T-helper 17 cell (primary cell): Measurements from ENCODE around the gene PIH1D2. TPM values are rescaled to one million over a fixed set of nuclear protein-coding genes. Genes with fewer than 3 reads are reported as not detected.
A peak's percentile ranks its signal among the peaks of the same experiment; 100 is the strongest.

Experiments used
- ATAC-seq: fragments of 150-1000 bp; cut with Tn5 transposase; 2 replicates; pipeline ENCODE4 v1.10.0; 2021; ENCODE audit warnings: mild to moderate bottlenecking, moderate library complexity
- DNase-seq, 3 donors: peaks; one replicate each; pipeline versions ENCODE4 v3.0.0 to v3.0.0-alpha.2; 2020 to 2021
- H3K9me3 ChIP-seq: one replicate; pipeline ENCODE4 v1.7.0; 2013; ENCODE audit warnings: low read length, mild to moderate bottlenecking; ENCODE audit not compliant: control insufficient read depth, poor library complexity, severe bottlenecking
- H3K27ac Mint-ChIP-seq: one replicate; pipeline ENCODE4 v1.8.0; 2022; ENCODE audit warnings: mild to moderate bottlenecking, moderate library complexity, mixed read lengths
- H3K27me3 Mint-ChIP-seq: one replicate; pipeline ENCODE4 v1.8.0; 2022; ENCODE audit warnings: mixed read lengths
- H3K36me3 Mint-ChIP-seq: one replicate; pipeline ENCODE4 v1.8.0; 2022; ENCODE audit warnings: low read depth, mixed read lengths
- H3K4me1 Mint-ChIP-seq: one replicate; pipeline ENCODE4 v1.8.0; 2022; ENCODE audit warnings: mild to moderate bottlenecking, mixed read lengths
- H3K4me3 Mint-ChIP-seq: one replicate; pipeline ENCODE4 v1.8.0; 2022; ENCODE audit warnings: mild to moderate bottlenecking, moderate library complexity, mixed read lengths
- total RNA-seq, 4 donors: library from RNA in 2 of 4; stranded (reverse) in 2 of 4; gene quantifications; one replicate each; pipeline ENCODE4 v1.2.3 and lab custom pipeline; 2022 to 2026

PIH1D2 gene
- under 1 TPM in 1 of 2 donors, not detected in 1; 0.23 TPM for total RNA-seq
- total RNA-seq (lab: John Stamatoyannopoulos, UW) = 0.75 to 1.0 reads per million in 2 donors

DNA sequence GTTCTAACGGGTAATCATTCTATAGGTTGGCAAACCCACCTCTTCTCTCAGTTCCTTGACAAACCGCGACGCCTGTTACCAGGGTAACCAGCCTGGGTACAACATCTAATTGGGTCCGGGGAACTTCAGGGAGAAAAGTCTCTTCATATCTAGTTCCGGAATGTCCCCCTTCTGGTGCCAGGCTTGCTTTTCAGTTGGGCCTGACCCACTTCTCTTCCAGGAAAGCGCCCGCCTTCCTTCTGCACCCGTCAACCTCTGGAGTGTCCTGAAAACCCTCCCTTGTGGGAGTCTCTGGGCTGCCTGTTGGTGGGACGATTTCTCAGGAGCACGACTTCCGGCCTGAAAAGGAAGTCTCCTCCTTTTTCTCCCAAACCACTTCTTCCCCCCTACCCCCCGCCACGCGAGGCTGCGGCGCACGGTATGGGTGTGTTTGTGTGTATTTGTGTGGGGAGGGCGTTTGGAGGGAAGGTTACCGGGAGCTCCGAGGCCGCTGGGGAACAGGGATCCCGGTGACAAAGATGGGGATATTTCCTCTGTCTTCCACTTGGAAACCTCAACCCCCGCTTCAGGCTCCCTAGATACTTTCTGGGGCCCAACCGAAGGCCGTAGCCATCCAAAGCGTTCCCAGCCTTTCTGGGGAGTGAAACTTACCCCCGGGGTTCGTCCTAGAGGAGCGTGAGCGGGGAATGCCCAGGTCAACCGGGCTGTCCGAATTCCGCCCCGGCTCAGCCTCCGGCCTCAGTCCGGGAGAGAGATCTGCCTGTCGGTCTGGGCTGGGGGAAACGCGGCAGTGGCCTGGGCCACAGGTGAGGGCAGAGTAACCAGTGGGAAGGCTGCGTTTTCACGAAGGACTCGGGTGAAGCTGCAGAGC is at the start of gene PIH1D2, which contains the start of gene NKAPD1:
TSS of gene PIH1D2 (minus strand) at position 77 of the 871 bp plus-strand sequence. CDS start 843 bp downstream, outside the sequence.
TSS of gene NKAPD1 (plus strand) at position 359 of the 871 bp plus-strand sequence. CDS start 1,276 bp downstream, outside the sequence.
- DNase-seq (peak; percentile 51 to 67 (median 62)), ATAC-seq (peak; percentile 91)
- no peaks in the 10 kb centered on the region for H3K9me3 ChIP-seq
- H3K4me3 Mint-ChIP-seq = peak within 1 kb of the TSS; percentile 95
- peak within 1 kb of the TSS; percentile 96 for H3K27ac Mint-ChIP-seq
- H3K4me1 Mint-ChIP-seq = peaks cover 28% of the 10 kb centered on the region
- H3K36me3 Mint-ChIP-seq = peaks cover 7% of the 10 kb centered on the region
- H3K27me3 Mint-ChIP-seq = peaks cover 6% of the 10 kb centered on the region

DNA sequence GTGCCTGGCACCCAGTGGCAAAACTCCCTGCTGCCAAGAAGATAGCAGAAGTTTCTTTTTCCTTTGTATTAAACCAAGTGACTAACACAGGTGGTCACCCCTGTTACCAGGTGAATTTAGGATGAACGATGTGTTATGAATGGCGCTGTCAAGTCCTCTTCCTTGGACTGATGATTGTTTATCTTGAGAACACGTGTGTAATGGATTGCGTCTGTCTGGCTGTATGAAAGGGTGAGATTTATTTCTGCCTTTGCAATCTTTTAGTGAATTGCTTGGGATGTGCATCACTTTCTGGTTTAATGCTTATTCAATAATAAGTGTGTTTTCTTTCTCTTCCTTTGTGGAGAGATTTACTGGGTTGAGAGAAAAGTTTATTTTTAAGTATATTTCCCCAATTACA is 49.3 kb upstream of the PIH1D2 start:
- H3K27me3 Mint-ChIP-seq = no peaks in the 10 kb centered on the region
- DNase-seq = no peak
- peaks cover 2% of the 10 kb centered on the region for H3K4me1 Mint-ChIP-seq
- H3K9me3 ChIP-seq = no peaks in the 10 kb centered on the region
- H3K36me3 Mint-ChIP-seq = peaks cover 2% of the 10 kb centered on the region
- ATAC-seq = no peak
- no peak overlapping the region for H3K27ac Mint-ChIP-seq
- H3K4me3 Mint-ChIP-seq = no peak overlapping the region

- H3K4me1 Mint-ChIP-seq = peaks cover 2% of the 10 kb centered on the region
- H3K9me3 ChIP-seq = no peaks in the 10 kb centered on the region
- DNase-seq (no peak), ATAC-seq (no peak)
- H3K27me3 Mint-ChIP-seq = no peaks in the 10 kb centered on the region
- peaks cover 1% of the 10 kb centered on the region for H3K36me3 Mint-ChIP-seq
- H3K4me3 Mint-ChIP-seq = no peak overlapping the region
- no peak overlapping the region for H3K27ac Mint-ChIP-seq
Observed at GRCh38 chr11:112121981-112122615, 48.3 kb upstream of the PIH1D2 start.

GRCh38 chr11:112118176-112118575 is 44.4 kb upstream of the PIH1D2 start:
- no peak overlapping the region for H3K4me3 Mint-ChIP-seq
- DNase-seq (no peak), ATAC-seq (no peak)
- H3K27ac Mint-ChIP-seq = no peak overlapping the region
- peaks cover 5% of the 10 kb centered on the region for H3K36me3 Mint-ChIP-seq
- H3K27me3 Mint-ChIP-seq = no peaks in the 10 kb centered on the region
- H3K9me3 ChIP-seq = no peaks in the 10 kb centered on the region
- H3K4me1 Mint-ChIP-seq = peaks cover 5% of the 10 kb centered on the region

DNA sequence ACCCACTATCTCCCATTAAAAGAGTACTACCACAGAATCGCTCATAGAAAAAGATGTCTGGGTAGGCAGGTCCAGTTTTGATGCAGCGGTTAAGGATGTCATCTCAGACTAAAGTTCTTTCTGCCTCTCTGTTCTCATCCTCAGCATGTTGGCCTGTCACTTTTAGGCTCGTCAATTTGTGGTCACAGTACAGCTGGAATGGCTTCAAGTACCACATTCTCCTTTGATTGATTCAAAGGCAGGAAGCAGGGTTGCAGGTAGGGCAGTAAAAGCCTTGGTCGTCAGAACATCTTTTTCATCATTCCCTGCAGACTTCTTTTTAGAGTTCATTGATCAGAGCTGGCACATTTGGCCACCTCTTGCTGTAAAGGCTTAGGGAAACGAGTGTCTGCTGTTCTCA is 41.6 kb upstream of the PIH1D2 start:
- no peak for ATAC-seq
- no peak overlapping the region for H3K27ac Mint-ChIP-seq

DNA sequence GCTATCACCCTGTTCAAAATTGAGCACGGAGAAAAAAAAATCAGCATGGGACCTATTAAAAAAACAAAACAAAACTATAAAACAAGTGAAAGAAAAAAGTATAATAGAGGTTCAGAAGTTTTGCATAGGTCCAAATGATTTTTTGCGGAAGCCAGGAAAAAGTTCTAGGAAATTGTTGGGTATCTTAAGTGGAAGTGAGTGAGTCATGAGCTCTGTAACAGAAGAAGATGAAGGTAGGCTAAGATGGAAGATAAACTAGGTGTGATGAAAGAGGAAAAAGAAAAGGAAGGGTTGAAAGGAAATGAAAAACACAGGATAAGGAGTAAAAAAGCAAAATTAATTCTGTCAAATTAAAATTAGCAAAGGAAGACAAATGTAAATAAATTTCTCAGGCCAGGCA is 40.6 kb upstream of the PIH1D2 start:
- no peak for DNase-seq
- H3K27me3 Mint-ChIP-seq = no peaks in the 10 kb centered on the region
- peak overlapping the region; percentile 74 for H3K27ac Mint-ChIP-seq
- no peak for ATAC-seq
- H3K4me3 Mint-ChIP-seq = no peak overlapping the region
- H3K9me3 ChIP-seq = no peaks in the 10 kb centered on the region
- peaks cover 5% of the 10 kb centered on the region for H3K36me3 Mint-ChIP-seq
- peaks cover 3% of the 10 kb centered on the region for H3K4me1 Mint-ChIP-seq

More for the DNA sequence above, 41.6 kb upstream of the PIH1D2 start:
- no peaks in the 10 kb centered on the region for H3K9me3 ChIP-seq
- Mint-ChIP-seq H3K4me1 (peaks cover 5% of the 10 kb centered on the region), H3K36me3 (peaks cover 5% of the 10 kb centered on the region), H3K4me3 (no peak overlapping the region), H3K27me3 (no peaks in the 10 kb centered on the region)
- no peak for DNase-seq

DNA sequence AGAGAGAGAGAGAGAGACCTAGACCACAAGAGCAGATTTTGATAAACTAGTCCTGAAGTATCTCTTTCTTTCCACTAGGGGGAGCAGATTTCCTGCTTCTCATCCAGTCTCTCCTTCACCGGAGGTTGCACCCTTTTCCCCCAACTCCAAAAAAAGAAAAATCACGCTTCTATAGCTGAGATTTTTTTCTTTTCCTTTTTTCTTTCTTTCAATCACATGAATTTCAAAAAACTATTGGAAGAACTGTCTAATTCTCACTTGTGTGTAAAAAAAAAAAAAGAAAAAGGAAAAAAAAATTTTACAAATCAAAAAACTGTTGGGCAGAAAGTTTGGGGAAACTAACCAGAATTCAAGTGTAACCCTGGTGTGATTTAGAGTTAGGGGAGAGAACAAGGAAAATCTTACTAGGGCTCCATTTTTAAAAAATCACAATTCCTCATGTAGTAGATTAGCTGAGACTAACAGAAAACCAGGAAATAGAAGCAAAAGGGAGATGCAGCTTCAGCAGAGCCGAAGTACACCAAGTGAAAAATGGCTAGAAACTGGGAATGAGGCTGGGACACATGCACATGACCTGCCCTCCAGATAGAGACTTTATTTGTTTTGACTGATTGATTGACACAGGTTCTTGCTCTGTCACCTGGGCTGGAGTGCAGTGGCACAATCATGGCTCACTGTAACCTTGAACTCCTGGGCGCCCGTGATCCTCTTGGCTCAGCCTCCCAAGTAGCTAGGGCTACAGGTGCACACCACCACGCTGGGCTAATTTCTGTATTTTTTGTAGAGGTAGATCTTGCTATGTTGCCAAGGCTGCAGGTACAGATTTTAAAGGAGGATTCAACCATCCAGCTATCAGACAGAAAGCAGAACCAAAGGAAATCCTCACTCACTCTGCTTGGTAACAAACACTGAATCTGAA is 40.0 kb upstream of the PIH1D2 start:
- H3K9me3 ChIP-seq = no peaks in the 10 kb centered on the region
- Mint-ChIP-seq H3K27me3 (no peaks in the 10 kb centered on the region), H3K4me1 (peaks cover 3% of the 10 kb centered on the region), H3K4me3 (no peak overlapping the region), H3K27ac (peak overlapping the region; percentile 74), H3K36me3 (peaks cover 5% of the 10 kb centered on the region)
- DNase-seq = no peak
- peak; percentile 74 for ATAC-seq

DNA sequence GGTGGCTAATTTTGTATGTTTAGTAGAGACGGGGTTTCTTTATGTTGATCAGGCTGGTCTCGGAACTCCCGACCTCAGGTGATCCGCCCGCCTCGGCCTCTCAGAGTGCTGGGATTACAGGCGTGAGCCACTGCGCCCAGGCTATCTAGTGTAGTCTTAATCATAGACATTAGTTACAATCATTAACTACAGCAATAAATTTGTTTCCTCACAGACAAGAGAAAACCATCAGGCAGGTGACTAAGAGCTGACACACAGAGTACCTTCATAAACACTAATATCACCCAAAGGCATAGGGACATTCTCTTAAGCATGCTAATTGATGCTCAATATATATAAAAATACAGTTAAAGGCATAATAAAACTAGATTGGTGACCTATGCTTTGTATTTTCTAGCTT is 32.3 kb upstream of the PIH1D2 start:
- H3K4me3 Mint-ChIP-seq = no peak overlapping the region
- ATAC-seq = no peak
- no peaks in the 10 kb centered on the region for H3K4me1 Mint-ChIP-seq
- no peaks in the 10 kb centered on the region for H3K36me3 Mint-ChIP-seq
- DNase-seq = no peak
- no peaks in the 10 kb centered on the region for H3K27me3 Mint-ChIP-seq
- H3K27ac Mint-ChIP-seq = no peak overlapping the region
- no peaks in the 10 kb centered on the region for H3K9me3 ChIP-seq

GRCh38 chr11:112103446-112103845 is 29.6 kb upstream of the PIH1D2 start:
- Mint-ChIP-seq H3K4me3 (no peak overlapping the region), H3K36me3 (peaks cover 2% of the 10 kb centered on the region), H3K27ac (no peak overlapping the region), H3K27me3 (no peaks in the 10 kb centered on the region), H3K4me1 (peaks cover 2% of the 10 kb centered on the region)
- ATAC-seq (no peak), DNase-seq (no peak)
- no peaks in the 10 kb centered on the region for H3K9me3 ChIP-seq

DNA sequence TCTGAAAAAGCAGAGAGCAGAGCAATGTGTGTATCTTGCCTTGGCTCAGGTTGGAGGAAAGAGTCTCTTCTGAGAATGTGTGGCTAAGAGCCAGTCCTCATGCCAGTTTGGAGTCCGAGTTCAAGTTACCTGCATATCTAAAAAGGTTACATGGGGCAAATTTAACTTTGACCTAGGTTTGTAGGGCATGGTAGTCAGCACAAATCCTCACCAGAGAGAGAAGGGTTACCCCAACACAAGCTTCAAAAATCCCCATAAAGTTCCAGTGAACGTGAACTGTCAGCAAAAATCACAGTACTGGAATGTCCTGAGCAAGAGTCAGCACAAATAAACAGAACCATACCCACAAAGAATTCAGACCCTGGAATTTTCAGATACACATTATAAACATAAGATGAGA is 26.6 kb upstream of the PIH1D2 start:
- ATAC-seq (no peak), DNase-seq (no peak)
- Mint-ChIP-seq H3K27ac (peak overlapping the region; percentile 21), H3K4me3 (no peak overlapping the region), H3K27me3 (no peaks in the 10 kb centered on the region), H3K4me1 (peaks cover 9% of the 10 kb centered on the region), H3K36me3 (peaks cover 10% of the 10 kb centered on the region)
- H3K9me3 ChIP-seq = no peaks in the 10 kb centered on the region

GRCh38 chr11:112097734-112098528 is 24.1 kb upstream of the PIH1D2 start:
- no peak overlapping the region for H3K27ac Mint-ChIP-seq
- DNase-seq (no peak), ATAC-seq (no peak)
- peaks cover 12% of the 10 kb centered on the region for H3K36me3 Mint-ChIP-seq
- H3K27me3 Mint-ChIP-seq = no peaks in the 10 kb centered on the region
- H3K4me1 Mint-ChIP-seq = peaks cover 13% of the 10 kb centered on the region
- no peak overlapping the region for H3K4me3 Mint-ChIP-seq
- H3K9me3 ChIP-seq = no peaks in the 10 kb centered on the region

DNA sequence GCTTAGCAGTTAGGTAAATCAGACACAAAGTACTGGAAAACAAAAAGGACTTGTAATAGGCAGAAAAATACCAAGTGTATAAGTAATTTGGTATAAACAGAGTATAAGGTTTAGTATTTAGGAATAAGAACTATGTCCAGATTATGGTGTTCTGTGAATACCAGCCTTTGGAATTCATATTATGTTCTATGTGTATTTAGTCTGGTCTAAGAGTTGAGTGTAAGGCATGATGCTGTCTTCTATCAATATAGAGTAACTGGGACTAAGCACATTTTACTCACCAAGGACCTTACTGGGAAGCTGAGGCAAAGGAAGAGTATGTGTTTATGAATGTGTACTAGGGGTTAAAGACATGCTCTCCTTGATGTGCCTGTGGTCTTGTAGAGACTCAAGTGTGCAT is 22.4 kb upstream of the PIH1D2 start:
- Mint-ChIP-seq H3K4me1 (peaks cover 17% of the 10 kb centered on the region), H3K36me3 (peaks cover 15% of the 10 kb centered on the region), H3K27me3 (no peaks in the 10 kb centered on the region), H3K27ac (no peak overlapping the region), H3K4me3 (no peak overlapping the region)
- ATAC-seq (no peak), DNase-seq (no peak)
- no peaks in the 10 kb centered on the region for H3K9me3 ChIP-seq
